ENCODE measurements around the gene M1AP. TPM values are rescaled to one million over a fixed set of nuclear protein-coding genes. Genes with fewer than 3 reads are reported as not detected.

The M1AP gene
- total and polyA plus RNA-seq, 7 donors = 0.16 to 0.60 (median 0.33) TPM; not detected in 3

GRCh38 chr2:74577448-74577847 lies 70.7 kb downstream of the M1AP start:
- Histone ChIP-seq H3K4me1 (no peaks in the 10 kb centered on the region), H3K4me3 (no peak overlapping the region), H3K9me3 (no peaks in the 10 kb centered on the region), H3K27me3 (no peaks in the 10 kb centered on the region), H3K27ac (peak overlapping the region in 2 of 4 donors; percentile 7 to 30), H3K36me3 (no peaks in the 10 kb centered on the region)
- TF ChIP-seq EP300 (IDR thresholded peaks at IDR 0.05) = no peak
- no peak for TF ChIP-seq POLR2AphosphoS5 (IDR thresholded peaks at IDR 0.05)
- TF ChIP-seq CTCF (IDR thresholded peaks at IDR 0.05) = no peak
- TF ChIP-seq POLR2A (IDR thresholded peaks at IDR 0.05) = no peak
- 50 to 74% methylated on average over 2 of the region's 2 CpGs for WGBS, 2 donors
- intact Hi-C loops (cut with DNase I) = no loop called here
- DNase-seq = no peak

GRCh38 chr2:74576863-74577229 lies 71.3 kb downstream of the M1AP start:
- Histone ChIP-seq H3K27ac (peak overlapping the region in 2 of 4 donors; percentile 28 to 38), H3K36me3 (no peaks in the 10 kb centered on the region), H3K9me3 (no peaks in the 10 kb centered on the region), H3K4me1 (no peaks in the 10 kb centered on the region), H3K27me3 (no peaks in the 10 kb centered on the region), H3K4me3 (no peak overlapping the region)
- TF ChIP-seq POLR2A (IDR thresholded peaks at IDR 0.05) (no peak), POLR2AphosphoS5 (IDR thresholded peaks at IDR 0.05) (peak in 2 of 4 donors; percentile 21 to 30), EP300 (IDR thresholded peaks at IDR 0.05) (no peak), CTCF (IDR thresholded peaks at IDR 0.05) (no peak)
- DNase-seq = peak; percentile 68
- intact Hi-C loops (cut with DNase I) = no loop called here
- WGBS, 2 donors = 21 to 25% methylated on average over 1 of the region's 1 CpG

GRCh38 chr2:74576211-74576862 lies 71.8 kb downstream of the M1AP start:
- Histone ChIP-seq H3K4me3 (no peak overlapping the region), H3K27ac (peak overlapping the region in 3 of 4 donors; percentile 28 to 38 (median 38)), H3K9me3 (no peaks in the 10 kb centered on the region), H3K27me3 (no peaks in the 10 kb centered on the region), H3K36me3 (no peaks in the 10 kb centered on the region), H3K4me1 (no peaks in the 10 kb centered on the region)
- intact Hi-C loops (cut with DNase I) = no loop called here
- no peak for DNase-seq
- 87 to 88% methylated on average over 7 of the region's 7 CpGs for WGBS, 2 donors
- TF ChIP-seq POLR2AphosphoS5 (IDR thresholded peaks at IDR 0.05) (no peak), POLR2A (IDR thresholded peaks at IDR 0.05) (no peak), CTCF (IDR thresholded peaks at IDR 0.05) (no peak), EP300 (IDR thresholded peaks at IDR 0.05) (no peak)

GRCh38 chr2:74575320-74575719 lies 72.8 kb downstream of the M1AP start:
- H3K36me3 ChIP-seq = no peaks in the 10 kb centered on the region
- DNase-seq = no peak
- H3K27ac ChIP-seq = no peak overlapping the region
- H3K27me3 ChIP-seq = no peaks in the 10 kb centered on the region
- 88 to 92% methylated on average over 4 of the region's 4 CpGs for WGBS, 2 donors
- TF ChIP-seq EP300 (IDR thresholded peaks at IDR 0.05) (no peak), POLR2AphosphoS5 (IDR thresholded peaks at IDR 0.05) (no peak), CTCF (IDR thresholded peaks at IDR 0.05) (no peak), POLR2A (IDR thresholded peaks at IDR 0.05) (no peak)
- no peaks in the 10 kb centered on the region for H3K4me1 ChIP-seq
- H3K9me3 ChIP-seq = no peaks in the 10 kb centered on the region
- no peak overlapping the region for H3K4me3 ChIP-seq
- intact Hi-C loops (cut with DNase I) = no loop called here

All from sigmoid colon (tissue), 7 donors.